GM18858 (cell line): Measurements from ENCODE around the gene DCAF11.

Experiments used
- ATAC-seq: cut with Tn5 transposase; IDR thresholded peaks from one replicate; pipeline ENCODE4 v1.9.1; 2021; ENCODE audit not compliant: unreplicated experiment

Gene DCAF11

GRCh38 chr14:24137529-24138395 lies 23.2 kb downstream of the DCAF11 start:
- no peak for ATAC-seq

DNA sequence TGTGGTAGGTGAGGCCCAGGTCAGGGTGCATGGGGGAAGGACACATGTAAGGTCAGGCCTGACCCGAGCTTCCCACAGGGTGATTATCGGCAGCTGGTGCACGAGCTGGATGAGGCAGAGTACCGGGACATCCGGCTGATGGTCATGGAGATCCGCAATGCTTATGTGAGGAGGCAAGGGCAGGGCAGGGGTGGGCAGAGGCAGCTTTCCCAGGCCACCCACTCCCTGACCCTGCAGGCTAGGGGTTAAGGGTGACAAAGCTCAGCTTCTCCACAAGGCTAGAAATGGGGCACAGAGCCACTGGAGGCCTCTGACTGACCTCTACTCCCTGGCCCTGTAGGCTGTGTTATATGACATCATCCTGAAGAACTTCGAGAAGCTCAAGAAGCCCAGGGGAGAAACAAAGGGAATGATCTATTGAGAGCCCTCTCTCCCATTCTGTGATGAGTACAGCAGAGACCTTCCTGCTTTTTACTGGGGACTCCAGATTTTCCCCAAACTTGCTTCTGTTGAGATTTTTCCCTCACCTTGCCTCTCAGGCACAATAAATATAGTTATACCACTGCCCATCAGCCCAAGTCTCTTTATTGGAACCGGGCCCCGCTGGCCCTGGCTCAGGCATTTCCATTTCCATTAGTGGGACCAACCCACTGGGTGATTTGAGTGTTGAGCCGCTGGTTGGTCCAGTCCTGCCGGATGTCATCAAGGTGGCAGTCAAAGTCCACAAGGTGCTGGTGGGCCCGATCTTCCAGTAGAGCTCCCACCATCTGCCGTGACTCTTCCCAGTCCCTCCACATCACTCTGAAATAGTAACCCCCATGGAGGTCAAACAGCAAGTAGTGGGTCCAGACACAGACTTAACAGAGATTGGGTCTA lies 24.1 kb downstream of the DCAF11 start:
- ATAC-seq, result no peak

DNA sequence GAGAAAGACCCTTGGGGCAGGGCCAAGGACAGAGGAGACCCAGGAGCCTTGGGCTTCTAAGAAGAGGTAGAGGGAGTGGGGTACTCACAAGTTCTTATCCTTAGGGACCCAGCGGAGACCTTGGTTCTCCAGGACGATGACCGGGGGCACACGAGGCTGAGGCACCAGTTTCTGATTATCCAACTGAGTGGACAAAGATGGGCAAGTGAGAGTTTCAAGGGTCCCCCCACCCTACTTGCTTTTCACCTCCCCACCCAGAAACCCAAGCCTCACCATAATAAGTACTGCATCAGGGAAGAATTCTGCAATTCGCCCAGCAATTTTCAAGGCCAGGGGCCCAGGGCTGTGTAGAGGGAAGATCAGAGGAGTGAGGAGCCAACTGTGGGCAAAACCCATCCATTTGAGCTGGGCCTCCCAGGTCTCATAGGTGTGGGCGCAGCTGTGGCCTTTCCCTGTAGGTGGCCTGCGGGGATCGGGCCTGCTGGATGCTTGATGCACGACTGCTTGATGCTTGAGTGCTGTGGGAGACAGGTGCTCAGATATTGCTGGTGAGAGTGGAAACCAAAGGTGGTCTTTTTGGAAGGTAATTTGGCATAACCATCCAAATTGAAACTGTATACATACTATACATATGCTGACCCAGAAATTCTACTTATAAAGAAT lies 24.8 kb downstream of the DCAF11 start:
- no peak for ATAC-seq

GRCh38 chr14:24141097-24141880 lies 26.7 kb downstream of the DCAF11 start, which contains the start of gene EMC9:
TSS of gene EMC9 (minus strand) at chr14:24141591. CDS start at chr14:24141304, 287 bp downstream.
- ATAC-seq, result peak; percentile 76

DNA sequence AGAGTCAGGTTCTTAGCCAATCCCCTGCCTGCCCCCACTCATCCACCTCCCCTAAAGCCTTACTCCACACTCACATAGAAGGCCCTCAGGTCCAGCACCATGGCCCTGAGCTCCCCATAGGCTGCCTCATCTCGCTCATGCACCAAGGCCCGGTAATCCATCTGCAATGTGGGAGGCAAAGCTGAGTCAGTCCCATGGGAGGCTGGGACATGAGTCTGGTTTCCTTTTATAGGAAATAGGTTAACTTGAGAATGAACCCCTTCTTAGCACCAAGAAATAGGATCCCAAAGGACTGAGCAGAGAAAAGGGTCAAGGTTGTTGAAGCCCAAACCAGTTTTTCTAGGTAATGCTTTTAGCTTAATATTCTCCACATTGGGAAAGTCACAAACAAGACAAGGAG lies 28.9 kb downstream of the DCAF11 start:
- ATAC-seq, result no peak

- no peak for ATAC-seq
Measured at GRCh38 chr14:24144451-24144850, 29.9 kb downstream of the DCAF11 start.

DNA sequence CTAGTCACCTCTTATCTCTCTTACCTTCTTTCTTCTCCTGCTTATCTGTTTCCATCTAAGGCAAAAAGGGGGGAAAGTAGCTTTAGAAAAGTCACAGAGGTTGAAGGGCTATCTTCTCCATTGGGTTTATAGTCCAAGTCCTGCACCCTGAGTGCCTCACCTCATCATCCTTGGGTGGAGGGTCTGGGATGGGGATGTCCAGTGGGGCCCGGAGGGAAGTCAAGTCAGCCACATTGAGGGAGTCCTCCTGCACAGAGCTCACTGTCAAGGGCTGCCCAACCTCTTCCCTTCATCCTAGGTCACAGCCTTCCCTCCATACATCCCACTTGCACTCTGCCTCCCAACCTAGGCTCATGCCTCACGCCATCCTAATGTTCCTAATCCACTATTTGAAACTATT lies 30.6 kb downstream of the DCAF11 start:
- ATAC-seq, result no peak

DNA sequence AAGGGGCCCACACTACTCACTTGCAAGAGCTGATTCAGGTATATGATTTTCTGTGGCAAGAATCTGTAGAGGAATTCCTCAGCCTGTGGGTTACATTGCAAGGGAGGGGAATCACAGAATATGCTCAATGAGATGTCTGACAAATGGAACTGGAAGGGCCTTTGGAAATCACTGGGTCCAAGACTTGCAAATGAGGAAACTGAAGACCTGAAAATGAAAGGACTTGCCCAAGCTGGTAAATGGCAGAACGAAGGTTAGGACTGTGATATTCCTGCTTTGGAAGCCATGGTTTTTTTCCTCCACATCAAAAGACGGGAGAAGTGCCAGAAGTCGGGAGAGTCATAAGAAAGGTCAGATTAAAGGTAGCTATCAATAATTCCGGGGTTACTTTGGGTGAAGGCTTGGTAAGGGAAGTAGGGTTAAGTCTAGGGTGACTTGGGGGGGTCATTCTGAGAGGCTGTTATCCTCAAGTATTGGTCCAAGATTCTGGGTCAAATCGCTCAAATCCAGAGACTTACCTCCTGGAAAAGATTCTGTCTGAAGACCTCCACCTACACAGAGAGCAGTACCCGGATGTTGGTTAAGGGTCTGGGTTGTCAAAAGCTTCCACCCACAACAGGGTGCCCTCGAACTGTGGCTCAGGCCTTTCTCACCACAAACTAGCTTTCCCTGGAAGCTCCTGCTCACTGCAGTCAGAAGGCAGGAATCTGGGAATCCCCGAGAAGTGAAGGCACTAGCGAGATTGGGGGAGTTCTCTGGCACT lies 31.3 kb downstream of the DCAF11 start:
- no peak for ATAC-seq

DNA sequence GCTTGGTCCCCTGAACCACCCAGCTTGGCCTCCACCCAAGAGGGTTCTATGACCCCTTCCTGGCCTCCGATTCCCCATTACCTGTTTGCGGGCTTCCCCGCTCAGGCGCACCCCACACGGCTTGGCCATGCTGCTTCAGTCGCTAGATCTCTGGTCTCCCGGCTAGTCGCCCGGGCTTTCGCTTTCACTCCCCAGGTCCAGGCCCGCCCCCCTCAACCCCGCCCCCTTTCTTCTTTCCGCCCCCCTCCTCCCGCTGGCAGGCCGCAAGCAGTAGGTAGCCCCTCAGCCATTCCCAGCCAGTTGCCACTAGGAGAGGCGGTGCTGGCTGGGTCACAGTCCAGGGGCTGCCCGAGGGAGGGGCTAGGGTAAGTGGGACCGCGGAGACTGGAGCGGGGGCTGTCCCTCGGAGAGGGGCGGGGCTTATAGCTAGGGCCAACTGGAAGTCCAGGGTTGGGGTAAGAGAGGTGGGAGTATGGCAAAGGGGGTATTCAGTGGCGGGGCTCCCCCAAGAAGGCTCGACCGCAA lies 31.9 kb downstream of the DCAF11 start, which contains the start of gene PSME2:
PSME2 (minus strand) TSS at position 158 of the 525 bp plus-strand sequence; CDS start at position 129, 29 bp downstream.
- ATAC-seq, result peak; percentile 53

- peak; percentile 67 for ATAC-seq
Measured at GRCh38 chr14:24146978-24147760, 32.6 kb downstream of the DCAF11 start, which contains the start of gene RNF31. TSS of gene RNF31 (plus strand) at chr14:24147498. CDS start at chr14:24147699, 201 bp downstream.

DNA sequence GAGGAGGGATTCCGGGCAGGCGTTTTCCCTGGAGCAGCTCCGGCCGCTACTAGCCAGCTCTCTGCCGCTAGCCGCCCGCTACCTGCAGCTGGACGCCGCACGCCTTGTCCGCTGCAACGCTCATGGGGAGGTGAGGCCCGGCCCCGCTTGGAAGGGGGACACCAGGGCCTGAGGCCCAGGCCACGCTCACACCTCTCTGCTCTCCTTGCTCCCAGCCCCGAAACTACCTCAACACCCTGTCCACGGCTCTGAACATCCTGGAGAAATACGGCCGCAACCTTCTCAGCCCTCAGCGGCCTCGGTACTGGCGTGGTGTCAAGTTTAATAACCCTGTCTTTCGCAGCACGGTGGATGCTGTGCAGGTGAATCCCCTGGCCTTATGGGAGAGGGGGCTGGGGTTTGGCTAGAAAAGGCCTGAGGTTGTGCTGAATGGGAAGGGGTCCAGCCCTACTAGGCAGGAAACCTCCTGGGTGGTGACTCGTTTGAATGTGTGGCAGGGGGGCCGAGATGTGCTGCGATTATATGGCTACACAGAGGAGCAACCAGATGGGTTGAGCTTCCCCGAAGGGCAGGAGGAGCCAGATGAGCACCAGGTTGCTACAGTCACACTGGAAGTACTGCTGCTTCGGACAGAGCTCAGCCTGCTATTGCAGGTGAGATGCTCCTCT lies 33.3 kb downstream of the DCAF11 start:
- ATAC-seq, result no peak

GRCh38 chr14:24149302-24149969 lies 34.9 kb downstream of the DCAF11 start:
- no peak for ATAC-seq

DNA sequence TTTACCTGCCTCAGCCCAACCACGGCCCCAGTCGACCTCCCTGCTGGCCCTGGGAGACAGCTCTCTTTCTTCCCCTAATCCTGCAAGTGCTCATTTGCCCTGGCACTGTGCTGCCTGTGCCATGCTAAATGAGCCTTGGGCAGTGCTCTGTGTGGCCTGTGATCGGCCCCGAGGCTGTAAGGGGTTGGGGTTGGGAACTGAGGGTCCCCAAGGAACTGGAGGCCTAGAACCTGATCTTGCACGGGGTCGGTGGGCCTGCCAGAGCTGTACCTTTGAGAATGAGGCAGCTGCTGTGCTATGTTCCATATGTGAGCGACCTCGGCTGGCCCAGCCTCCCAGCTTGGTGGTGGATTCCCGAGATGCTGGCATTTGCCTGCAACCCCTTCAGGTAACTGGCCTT lies 35.5 kb downstream of the DCAF11 start:
- no peak for ATAC-seq

- ATAC-seq, result no peak
Measured at GRCh38 chr14:24150567-24150966, 36.0 kb downstream of the DCAF11 start.

GRCh38 chr14:24150993-24151392 lies 36.4 kb downstream of the DCAF11 start:
- ATAC-seq, result no peak

DNA sequence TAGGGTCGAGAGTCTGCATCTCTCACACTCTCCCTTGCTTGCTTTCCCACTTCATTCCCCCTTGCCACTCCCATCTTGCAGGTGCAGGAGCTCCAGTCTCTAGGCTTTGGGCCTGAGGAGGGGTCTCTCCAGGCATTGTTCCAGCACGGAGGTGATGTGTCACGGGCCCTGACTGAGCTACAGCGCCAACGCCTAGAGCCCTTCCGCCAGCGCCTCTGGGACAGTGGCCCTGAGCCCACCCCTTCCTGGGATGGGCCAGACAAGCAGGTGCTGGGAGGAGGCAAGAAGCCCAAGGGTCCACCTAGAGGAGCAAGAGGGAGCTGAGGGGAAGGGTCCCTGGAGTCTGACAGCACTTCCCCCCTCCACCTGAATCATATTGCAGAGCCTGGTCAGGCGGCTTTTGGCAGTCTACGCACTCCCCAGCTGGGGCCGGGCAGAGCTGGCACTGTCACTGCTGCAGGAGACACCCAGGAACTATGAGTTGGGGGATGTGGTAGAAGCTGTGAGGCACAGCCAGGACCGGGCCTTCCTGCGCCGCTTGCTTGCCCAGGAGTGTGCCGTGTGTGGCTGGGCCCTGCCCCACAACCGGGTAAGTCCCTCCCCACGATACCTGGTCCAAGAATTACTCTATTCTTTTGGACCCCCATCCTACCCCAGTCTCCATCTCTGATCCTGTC lies 37.0 kb downstream of the DCAF11 start:
- no peak for ATAC-seq

GRCh38 chr14:24155100-24155499 lies 40.5 kb downstream of the DCAF11 start:
- ATAC-seq, result no peak
